GM21423 (cell line): ENCODE data around the gene KCTD6.

Source experiments
- ATAC-seq: cut with Tn5 transposase; IDR thresholded peaks from one replicate; pipeline ENCODE4 v1.9.1; 2021; ENCODE audit warnings: mild to moderate bottlenecking, moderate library complexity; ENCODE audit not compliant: unreplicated experiment

Gene KCTD6

GRCh38 chr3:58551636-58552180, 59.8 kb downstream of the KCTD6 start:
- ATAC-seq = no peak
